Inferior parietal cortex (tissue), 1 donor: ENCODE results near the gene RESP18.
"Not testable (repeated sequence)": the region's sequence is repeated elsewhere in the genome, so short reads cannot be mapped to it uniquely, and the experiment has no call there.

ENCODE experiments used
- DNase-seq: peaks from one replicate; pipeline ENCODE4 v3.0.0-alpha.2; 2016; ENCODE audit errors: extremely low spot score

The RESP18 gene

GRCh38 chr2:219291910-219292490, 40.5 kb downstream of the RESP18 start:
- DNase-seq: no peak

- DNase-seq: no peak
These were observed 41.1 kb downstream of the RESP18 start for GRCh38 chr2:219291394-219291793.

GRCh38 chr2:219290381-219291171, 42.0 kb downstream of the RESP18 start:
- no peak for DNase-seq

GRCh38 chr2:219289537-219290361, 42.8 kb downstream of the RESP18 start:
- DNase-seq: peak; percentile 86

GRCh38 chr2:219289195-219289536, 43.4 kb downstream of the RESP18 start:
- no peak for DNase-seq

- DNase-seq: no peak
These were observed 44.8 kb downstream of the RESP18 start for GRCh38 chr2:219287580-219288265.

- not testable (repeated sequence) for DNase-seq
These were observed 45.5 kb downstream of the RESP18 start for GRCh38 chr2:219287116-219287440.

- peak; percentile 24 for DNase-seq
These were observed 46.0 kb downstream of the RESP18 start for GRCh38 chr2:219286436-219287115.

- peak; percentile 68 for DNase-seq
These were observed 46.6 kb downstream of the RESP18 start for GRCh38 chr2:219285894-219286425.

- DNase-seq: no peak
These were observed 47.2 kb downstream of the RESP18 start for GRCh38 chr2:219285373-219285735.

- no peak for DNase-seq
These were observed 47.8 kb downstream of the RESP18 start for GRCh38 chr2:219284501-219285372.

- DNase-seq: peak; percentile 43
These were observed 49.5 kb downstream of the RESP18 start for GRCh38 chr2:219282943-219283581.

- DNase-seq: peak; percentile 65
These were observed 50.2 kb downstream of the RESP18 start for GRCh38 chr2:219282375-219282774.

- DNase-seq: no peak
These were observed 51.0 kb downstream of the RESP18 start for GRCh38 chr2:219281588-219281987.

- DNase-seq: no peak
These were observed 51.9 kb downstream of the RESP18 start for GRCh38 chr2:219280651-219281050.

- DNase-seq: no peak
These were observed 52.5 kb downstream of the RESP18 start for GRCh38 chr2:219279916-219280516.

GRCh38 chr2:219279151-219279915, 53.2 kb downstream of the RESP18 start, which contains the start of gene DNAJB2:
DNAJB2 (plus strand) TSS chr2:219279366; CDS start chr2:219279834, 468 bp downstream.
- DNase-seq: peak; percentile 97

- no peak for DNase-seq
These were observed 53.8 kb downstream of the RESP18 start for GRCh38 chr2:219278655-219279150.
